AG04449 (cell line): ENCODE data around the gene TAF4B.

Source experiments
- CTCF ChIA-PET: fragments of 350-600 bp; formaldehyde crosslinking; extraction: SDS; loops from one replicate; lab custom pipeline; 2021; ENCODE audit warnings: antibody characterized with exemption; lab: Yijun Ruan, JAX
- POLR2A ChIA-PET: fragments of 400-600, 350-600 bp; formaldehyde crosslinking; extraction: SDS; loops from one replicate; lab custom pipeline; 2020; ENCODE audit warnings: antibody characterized with exemption, inconsistent platforms; lab: Yijun Ruan, JAX
- DNase-seq: peaks from one replicate; pipeline ENCODE4 v3.0.0-alpha.2; 2010; ENCODE audit warnings: low read depth, low spot score
- H3K4me3 ChIP-seq: 2 replicates; pipeline ENCODE4 v1.5.1; 2011; ENCODE audit warnings: low read depth, mild to moderate bottlenecking, control low read depth, low read length
- CTCF ChIP-seq: IDR thresholded peaks from one replicate; pipeline ENCODE4 v1.5.1; 2011; ENCODE audit warnings: mild to moderate bottlenecking, moderate library complexity, low read length, control low read depth, inconsistent platforms; ENCODE audit not compliant: insufficient read depth; ENCODE audit errors: missing control alignments

Gene TAF4B

GRCh38 chr18:26438980-26439379 is 212.7 kb downstream of the TAF4B start:
- DNase-seq = no peak
- POLR2A ChIA-PET = no interaction called here
- CTCF ChIA-PET = interaction anchor here (1.1 kb wide), 1 partner anchor 22 kb away, joined by 3 read pairs; no protein-coding TSS in a partner anchor
- no peak for TF ChIP-seq CTCF
- H3K4me3 ChIP-seq = no peak overlapping the region

DNA sequence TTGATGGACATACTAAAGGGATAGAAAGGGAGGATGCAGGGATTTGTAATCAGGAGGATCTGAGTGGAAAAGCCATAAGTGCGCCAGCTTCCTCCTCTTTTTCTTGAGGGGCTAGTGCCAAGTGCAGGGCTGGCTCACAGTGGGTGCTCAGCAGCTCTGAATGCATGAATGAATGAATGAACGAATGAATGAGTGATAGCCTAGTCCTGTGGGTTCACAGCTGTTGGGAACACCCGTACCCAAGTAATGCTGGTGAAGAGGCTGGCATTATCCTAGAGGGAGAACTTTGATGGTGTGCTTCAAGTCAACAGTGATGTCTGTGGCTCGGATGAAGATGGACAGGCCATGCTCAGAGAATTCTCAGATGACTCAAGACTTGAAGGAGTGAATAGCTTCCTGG is 213.3 kb downstream of the TAF4B start:
- ChIA-PET CTCF (interaction anchor here (1.1 kb wide), 1 partner anchor 22 kb away, joined by 3 read pairs; no protein-coding TSS in a partner anchor), POLR2A (no interaction called here)
- H3K4me3 ChIP-seq = no peak overlapping the region
- no peak for TF ChIP-seq CTCF
- DNase-seq = no peak

GRCh38 chr18:26440644-26441043 is 214.4 kb downstream of the TAF4B start:
- no peak overlapping the region for H3K4me3 ChIP-seq
- DNase-seq = no peak
- CTCF ChIA-PET = interaction anchor here (1.1 to 2.0 kb wide), 2 partner anchors 27 to 107 kb away, joined by 3 to 6 read pairs; partner anchors contain the start of gene KCTD1
- POLR2A ChIA-PET = interaction anchor here (0.7 kb wide), 1 partner anchor 40 kb away, joined by 5 read pairs; no protein-coding TSS in a partner anchor
- TF ChIP-seq CTCF = no peak
